Astrocyte (in vitro differentiated cells and primary cell): ENCODE measurements around the gene OSTM1. TPM values are rescaled to one million over a fixed set of nuclear protein-coding genes. Genes with fewer than 3 reads are reported as not detected.

Experiments
- DNase-seq: peaks from one replicate; pipeline ENCODE4 v3.0.0-alpha.2; 2010; ENCODE audit warnings: low read depth
- FAIRE-seq: peaks from 2 replicates; lab custom pipeline; 2011; peaks lifted over from hg19 to GRCh38; lab: Jason Lieb, UNC
- H2AFZ ChIP-seq: 2 replicates; pipeline ENCODE4 v1.6.0; 2012; ENCODE audit warnings: low read depth, low read length, inconsistent platforms
- H3K27ac ChIP-seq: 2 replicates; pipeline ENCODE4 v1.5.1; 2011; ENCODE audit warnings: low read depth, low read length, inconsistent platforms
- H3K27me3 ChIP-seq: 2 replicates; pipeline ENCODE4 v1.6.0; 2011; ENCODE audit warnings: low read length, inconsistent platforms; ENCODE audit not compliant: insufficient read depth
- H3K36me3 ChIP-seq: 2 replicates; pipeline ENCODE4 v1.5.1; 2011; ENCODE audit warnings: low read length, inconsistent platforms; ENCODE audit not compliant: insufficient read depth
- H3K4me1 ChIP-seq: 2 replicates; pipeline ENCODE4 v1.5.1; 2011; ENCODE audit warnings: low read length, inconsistent platforms; ENCODE audit not compliant: insufficient read depth
- H3K4me2 ChIP-seq: 2 replicates; pipeline ENCODE4 v1.6.0; 2012; ENCODE audit warnings: low read length, inconsistent platforms
- H3K4me3 ChIP-seq: 2 replicates; pipeline ENCODE4 v1.5.1; 2011; ENCODE audit warnings: low read depth, mild to moderate bottlenecking, low read length, inconsistent platforms; ENCODE audit not compliant: insufficient read depth
- H3K79me2 ChIP-seq: 2 replicates; pipeline ENCODE4 v1.6.0; 2012; ENCODE audit warnings: mild to moderate bottlenecking, low read length, inconsistent platforms; ENCODE audit not compliant: insufficient read depth
- H3K9ac ChIP-seq: 2 replicates; pipeline ENCODE4 v1.6.0; 2012; ENCODE audit warnings: mild to moderate bottlenecking, low read length, inconsistent platforms
- H3K9me3 ChIP-seq: 2 replicates; pipeline ENCODE4 v1.5.1; 2012; ENCODE audit warnings: low read depth, mild to moderate bottlenecking, low read length, inconsistent platforms; ENCODE audit not compliant: insufficient read depth
- H4K20me1 ChIP-seq: 2 replicates; pipeline ENCODE4 v1.6.0; 2012; ENCODE audit warnings: low read length, inconsistent platforms; ENCODE audit not compliant: insufficient read depth
- H3K27ac Mint-ChIP-seq: one replicate; pipeline ENCODE4 v1.8.0; 2021; ENCODE audit warnings: mild to moderate bottlenecking, mixed read lengths; ENCODE audit not compliant: unreplicated experiment
- H3K27me3 Mint-ChIP-seq: one replicate; pipeline ENCODE4 v1.8.0; 2021; ENCODE audit warnings: low read depth, mixed read lengths; ENCODE audit not compliant: unreplicated experiment
- H3K36me3 Mint-ChIP-seq: one replicate; pipeline ENCODE4 v1.8.0; 2021; ENCODE audit warnings: low read depth, mixed read lengths; ENCODE audit not compliant: unreplicated experiment
- H3K4me1 Mint-ChIP-seq: one replicate; pipeline ENCODE4 v1.8.0; 2021; ENCODE audit warnings: low read depth, mixed read lengths; ENCODE audit not compliant: unreplicated experiment
- H3K4me3 Mint-ChIP-seq: one replicate; pipeline ENCODE4 v1.8.0; 2021; ENCODE audit warnings: mild to moderate bottlenecking, moderate library complexity, mixed read lengths; ENCODE audit not compliant: unreplicated experiment
- H3K9me3 Mint-ChIP-seq: one replicate; pipeline ENCODE4 v1.8.0; 2021; ENCODE audit warnings: mild to moderate bottlenecking, mixed read lengths; ENCODE audit not compliant: unreplicated experiment
- EZH2 ChIP-seq: IDR thresholded peaks from 2 replicates; pipeline ENCODE4 v1.6.1; 2012; ENCODE audit warnings: mild to moderate bottlenecking, low read length, inconsistent platforms; ENCODE audit not compliant: insufficient read depth
- total RNA-seq: library from RNA; stranded (reverse); gene quantifications from 2 replicates; pipeline ENCODE4 v1.2.1, GENCODE V29; 2021
- TF ChIP-seq, protein P1 (sequence below): IDR thresholded peaks from 2 replicates; pipeline ENCODE4 v1.5.1; 2011; ENCODE audit warnings: low read depth, mild to moderate bottlenecking, inconsistent platforms, low read length, moderate library complexity; ENCODE audit not compliant: insufficient read depth

OSTM1 gene
- total RNA-seq, 1 donor from 2014 or later, result 58.3 TPM

DNA sequence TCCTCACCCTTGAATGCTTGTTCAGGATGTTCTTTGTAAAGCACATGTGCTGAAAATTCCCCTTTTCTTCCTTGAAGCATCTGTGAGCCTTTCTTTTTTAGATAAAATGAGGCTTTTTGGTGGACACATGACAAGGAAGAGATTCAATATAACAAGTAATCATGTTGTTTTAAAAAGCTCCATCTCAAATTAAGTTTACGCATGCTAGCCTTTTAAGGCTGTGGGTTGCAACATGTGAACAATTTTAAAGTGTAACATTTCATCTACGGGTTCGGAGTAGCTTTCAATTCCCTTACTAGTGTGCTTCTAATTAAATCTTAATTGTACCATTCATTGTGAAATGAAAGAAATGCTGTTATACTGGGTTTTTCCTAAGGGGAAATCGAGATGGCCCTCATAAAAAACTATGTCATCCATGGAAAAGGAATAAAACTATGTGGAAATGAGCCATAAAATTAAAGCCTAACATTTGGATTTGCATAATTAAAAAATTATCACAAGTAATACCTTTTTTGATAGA lies 19.3 kb upstream of the OSTM1 start:
- TF ChIP-seq, protein P1, sequence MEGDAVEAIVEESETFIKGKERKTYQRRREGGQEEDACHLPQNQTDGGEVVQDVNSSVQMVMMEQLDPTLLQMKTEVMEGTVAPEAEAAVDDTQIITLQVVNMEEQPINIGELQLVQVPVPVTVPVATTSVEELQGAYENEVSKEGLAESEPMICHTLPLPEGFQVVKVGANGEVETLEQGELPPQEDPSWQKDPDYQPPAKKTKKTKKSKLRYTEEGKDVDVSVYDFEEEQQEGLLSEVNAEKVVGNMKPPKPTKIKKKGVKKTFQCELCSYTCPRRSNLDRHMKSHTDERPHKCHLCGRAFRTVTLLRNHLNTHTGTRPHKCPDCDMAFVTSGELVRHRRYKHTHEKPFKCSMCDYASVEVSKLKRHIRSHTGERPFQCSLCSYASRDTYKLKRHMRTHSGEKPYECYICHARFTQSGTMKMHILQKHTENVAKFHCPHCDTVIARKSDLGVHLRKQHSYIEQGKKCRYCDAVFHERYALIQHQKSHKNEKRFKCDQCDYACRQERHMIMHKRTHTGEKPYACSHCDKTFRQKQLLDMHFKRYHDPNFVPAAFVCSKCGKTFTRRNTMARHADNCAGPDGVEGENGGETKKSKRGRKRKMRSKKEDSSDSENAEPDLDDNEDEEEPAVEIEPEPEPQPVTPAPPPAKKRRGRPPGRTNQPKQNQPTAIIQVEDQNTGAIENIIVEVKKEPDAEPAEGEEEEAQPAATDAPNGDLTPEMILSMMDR, result no peak
- no peak for TF ChIP-seq EZH2
- H4K20me1 ChIP-seq, result no peaks in the 10 kb centered on the region
- no peaks in the 10 kb centered on the region for H3K36me3 Mint-ChIP-seq
- no peaks in the 10 kb centered on the region for H3K9me3 Mint-ChIP-seq
- H3K27ac Mint-ChIP-seq, result no peak overlapping the region
- no peaks in the 10 kb centered on the region for H3K4me1 Mint-ChIP-seq
- peaks cover 3% of the 10 kb centered on the region for H3K27me3 ChIP-seq
- no peaks in the 10 kb centered on the region for H3K79me2 ChIP-seq
- no peak overlapping the region for H3K4me3 ChIP-seq
- no peaks in the 10 kb centered on the region for H3K36me3 ChIP-seq
- no peak overlapping the region for H3K4me3 Mint-ChIP-seq
- no peak overlapping the region for H3K27ac ChIP-seq
- H3K4me1 ChIP-seq, result no peaks in the 10 kb centered on the region
- no peak for DNase-seq
- no peak overlapping the region for H3K4me2 ChIP-seq
- H3K9ac ChIP-seq, result no peak overlapping the region
- no peak for FAIRE-seq
- H3K9me3 ChIP-seq, result no peaks in the 10 kb centered on the region
- H3K27me3 Mint-ChIP-seq, result peaks cover 9% of the 10 kb centered on the region
- H2AFZ ChIP-seq, result no peak overlapping the region

DNA sequence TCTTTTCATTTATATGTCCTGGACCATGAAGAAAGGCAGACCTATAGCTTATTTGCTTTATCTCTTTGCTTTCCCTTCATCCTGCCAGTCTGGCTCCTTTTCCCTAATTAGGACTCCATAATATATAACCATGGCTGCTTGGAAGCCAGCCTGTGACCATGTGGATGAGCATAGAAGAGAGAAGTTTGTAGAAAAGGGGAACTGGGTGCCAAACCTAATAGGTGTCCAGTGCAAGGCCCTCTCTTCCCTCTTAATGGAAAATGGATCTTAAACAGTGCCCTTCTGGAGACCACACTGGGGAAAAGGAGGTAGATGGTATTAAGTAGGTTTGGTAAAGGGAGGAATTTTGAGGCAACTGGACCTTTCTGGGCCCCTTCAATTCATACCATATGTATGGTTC lies 16.7 kb upstream of the OSTM1 start:
- H3K27me3 Mint-ChIP-seq, result peaks cover 9% of the 10 kb centered on the region
- H3K27ac Mint-ChIP-seq, result no peak overlapping the region
- no peak for FAIRE-seq

DNA sequence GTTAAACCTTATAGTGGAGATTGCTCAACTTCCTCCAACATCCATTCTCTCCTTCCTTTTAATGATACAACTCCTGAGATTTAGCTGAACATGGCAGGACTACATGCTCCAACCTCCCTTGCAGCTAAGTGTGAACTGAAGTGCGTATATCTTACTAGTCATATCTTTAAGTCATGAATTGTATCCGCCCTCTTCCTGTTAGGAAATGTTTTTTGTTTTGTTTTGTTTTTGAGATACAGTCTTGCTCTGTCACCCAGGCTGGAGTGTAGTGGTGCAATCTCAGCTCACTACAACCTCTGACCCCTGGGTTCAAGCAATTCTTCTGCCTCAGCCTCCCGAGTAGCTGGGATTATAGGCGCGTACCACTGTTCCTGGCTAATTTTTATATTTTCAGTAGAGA lies 8.8 kb upstream of the OSTM1 start:
- Mint-ChIP-seq H3K27me3 (no peaks in the 10 kb centered on the region), H3K4me1 (peaks cover 10% of the 10 kb centered on the region), H3K4me3 (no peak overlapping the region), H3K27ac (no peak overlapping the region), H3K36me3 (no peaks in the 10 kb centered on the region), H3K9me3 (peaks cover 9% of the 10 kb centered on the region)
- DNase-seq, result no peak
- Histone ChIP-seq H3K4me3 (no peak overlapping the region), H4K20me1 (no peaks in the 10 kb centered on the region), H3K9ac (no peak overlapping the region), H3K27ac (no peak overlapping the region), H3K4me2 (no peak overlapping the region), H3K79me2 (no peaks in the 10 kb centered on the region), H2AFZ (no peak overlapping the region), H3K27me3 (no peaks in the 10 kb centered on the region), H3K36me3 (no peaks in the 10 kb centered on the region), H3K9me3 (no peaks in the 10 kb centered on the region), H3K4me1 (peaks cover 3% of the 10 kb centered on the region)
- FAIRE-seq, result no peak
- TF ChIP-seq, protein P1, result no peak
- TF ChIP-seq EZH2, result no peak

More for the DNA sequence above, 16.7 kb upstream of the OSTM1 start:
- Histone ChIP-seq H4K20me1 (no peaks in the 10 kb centered on the region), H3K4me2 (no peak overlapping the region), H3K27me3 (peaks cover 3% of the 10 kb centered on the region), H3K36me3 (no peaks in the 10 kb centered on the region), H3K27ac (no peak overlapping the region), H3K79me2 (no peaks in the 10 kb centered on the region), H3K9me3 (no peaks in the 10 kb centered on the region), H3K9ac (no peak overlapping the region), H3K4me1 (no peaks in the 10 kb centered on the region), H2AFZ (no peak overlapping the region), H3K4me3 (no peak overlapping the region)
- TF ChIP-seq EZH2, result no peak
- TF ChIP-seq, protein P1, result no peak
- Mint-ChIP-seq H3K9me3 (no peaks in the 10 kb centered on the region), H3K4me3 (no peak overlapping the region), H3K36me3 (no peaks in the 10 kb centered on the region), H3K4me1 (no peaks in the 10 kb centered on the region)
- no peak for DNase-seq
